Liver (tissue), 3 donors: ENCODE measurements around the gene AMBRA1.

Source experiments
- ATF3 ChIP-seq: IDR thresholded peaks from 2 replicates; pipeline ENCODE4 v1.6.1; 2016; ENCODE audit warnings: antibody characterized with exemption
- CTCF ChIP-seq: fragments of 150-350 bp; IDR thresholded peaks from 2 replicates; pipeline ENCODE4 v1.5.1; 2017; ENCODE audit warnings: improper control_type of control experiment, low read depth, low read length; ENCODE audit not compliant: missing input control
- EGR1 ChIP-seq, 2 donors: IDR thresholded peaks; 2 replicates each; pipeline ENCODE4 v1.6.1; 2016 to 2018; ENCODE audit warnings: antibody characterized with exemption in 2 of 2, low read depth in 2 of 2
- GABPA ChIP-seq, 2 donors: IDR thresholded peaks in 1 of 2; conservative IDR thresholded peaks in 1 of 2; 2 replicates each; pipeline ENCODE4 v1.6.1; 2016; ENCODE audit warnings: antibody characterized with exemption in 2 of 2, mild to moderate bottlenecking in 1 of 2, moderate library complexity in 1 of 2
- HNF4A ChIP-seq, 2 donors: conservative IDR thresholded peaks; 2 replicates each; pipeline ENCODE4 v1.6.1; 2016; ENCODE audit warnings: antibody characterized with exemption in 2 of 2, mild to moderate bottlenecking in 2 of 2
- HNF4G ChIP-seq: IDR thresholded peaks from 2 replicates; pipeline ENCODE4 v1.6.1; 2016; ENCODE audit warnings: antibody characterized with exemption
- RAD21 ChIP-seq, 2 donors: IDR thresholded peaks; 2 replicates each; pipeline ENCODE4 v1.6.1; 2016; ENCODE audit warnings: antibody characterized with exemption in 2 of 2, mild to moderate bottlenecking in 2 of 2
- RXRA ChIP-seq, 2 donors: IDR thresholded peaks; 2 replicates each; pipeline ENCODE4 v1.6.1; 2017 to 2018; ENCODE audit warnings: antibody characterized with exemption in 2 of 2, mild to moderate bottlenecking in 1 of 2
- SP1 ChIP-seq: IDR thresholded peaks from 2 replicates; pipeline ENCODE4 v1.6.1; 2018; ENCODE audit warnings: antibody characterized with exemption, mild to moderate bottlenecking
- TAF1 ChIP-seq: conservative IDR thresholded peaks from 2 replicates; pipeline ENCODE4 v1.6.1; 2016; ENCODE audit warnings: antibody characterized with exemption, mild to moderate bottlenecking
- YY1 ChIP-seq: IDR thresholded peaks from 2 replicates; pipeline ENCODE4 v1.6.1; 2016; ENCODE audit warnings: antibody characterized with exemption, mild to moderate bottlenecking
- TF ChIP-seq, protein P1 (sequence below): IDR thresholded peaks from 2 replicates; pipeline ENCODE4 v1.6.1; 2016; ENCODE audit warnings: antibody characterized with exemption
- TF ChIP-seq, protein P2 (sequence below): IDR thresholded peaks from 2 replicates; pipeline ENCODE4 v1.6.1; 2016; ENCODE audit warnings: antibody characterized with exemption
- donor health status: healthy.
- donor health status: healthy.

DNA sequence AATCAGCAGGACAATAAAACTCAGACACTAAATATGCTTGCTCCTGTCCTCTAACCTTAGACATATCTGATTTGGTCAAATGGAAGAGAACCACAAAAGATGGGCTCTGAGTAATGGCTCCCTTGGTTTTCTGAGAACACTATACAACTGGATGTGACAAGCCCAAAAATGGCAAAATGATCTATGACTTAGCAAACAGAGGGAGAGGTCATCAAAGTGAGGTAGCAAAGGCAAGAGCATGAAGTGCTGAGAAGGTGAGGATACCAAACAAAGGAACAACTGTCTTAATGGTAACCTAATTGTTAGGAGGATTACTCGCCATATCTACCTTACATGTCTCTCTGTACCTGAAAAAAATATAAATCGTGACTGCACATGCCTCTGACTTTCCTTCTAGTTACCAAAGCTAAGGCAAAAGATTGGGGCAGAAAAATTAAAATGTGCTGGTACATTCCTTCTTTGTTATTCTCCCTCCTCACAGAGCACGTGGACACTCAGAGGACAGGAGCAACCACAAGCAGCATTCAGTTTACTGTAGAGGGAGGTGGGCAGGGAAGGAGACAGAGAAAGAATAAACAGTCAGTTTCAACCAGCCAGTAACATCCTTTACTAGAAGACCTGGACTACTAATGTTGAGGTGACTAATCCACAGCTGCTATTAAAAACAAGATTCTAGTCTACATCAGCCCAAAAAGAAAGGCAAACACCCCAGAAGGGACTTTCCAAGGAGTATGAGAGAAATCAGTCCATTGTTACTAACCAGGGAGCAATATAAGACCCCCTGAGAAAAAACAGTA lies 88.8 kb downstream of the AMBRA1 start:
- TF ChIP-seq, protein P1, sequence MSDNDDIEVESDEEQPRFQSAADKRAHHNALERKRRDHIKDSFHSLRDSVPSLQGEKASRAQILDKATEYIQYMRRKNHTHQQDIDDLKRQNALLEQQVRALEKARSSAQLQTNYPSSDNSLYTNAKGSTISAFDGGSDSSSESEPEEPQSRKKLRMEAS = no peak
- no peak for TF ChIP-seq CTCF
- TF ChIP-seq RAD21 (IDR thresholded peaks at IDR 0.05) = no peak
- no peak for TF ChIP-seq TAF1
- TF ChIP-seq GABPA (IDR thresholded peaks at IDR 0.05 in 1 of 2, conservative IDR thresholded peaks at IDR 0.05 in 1 of 2) = no peak
- TF ChIP-seq, protein P2, sequence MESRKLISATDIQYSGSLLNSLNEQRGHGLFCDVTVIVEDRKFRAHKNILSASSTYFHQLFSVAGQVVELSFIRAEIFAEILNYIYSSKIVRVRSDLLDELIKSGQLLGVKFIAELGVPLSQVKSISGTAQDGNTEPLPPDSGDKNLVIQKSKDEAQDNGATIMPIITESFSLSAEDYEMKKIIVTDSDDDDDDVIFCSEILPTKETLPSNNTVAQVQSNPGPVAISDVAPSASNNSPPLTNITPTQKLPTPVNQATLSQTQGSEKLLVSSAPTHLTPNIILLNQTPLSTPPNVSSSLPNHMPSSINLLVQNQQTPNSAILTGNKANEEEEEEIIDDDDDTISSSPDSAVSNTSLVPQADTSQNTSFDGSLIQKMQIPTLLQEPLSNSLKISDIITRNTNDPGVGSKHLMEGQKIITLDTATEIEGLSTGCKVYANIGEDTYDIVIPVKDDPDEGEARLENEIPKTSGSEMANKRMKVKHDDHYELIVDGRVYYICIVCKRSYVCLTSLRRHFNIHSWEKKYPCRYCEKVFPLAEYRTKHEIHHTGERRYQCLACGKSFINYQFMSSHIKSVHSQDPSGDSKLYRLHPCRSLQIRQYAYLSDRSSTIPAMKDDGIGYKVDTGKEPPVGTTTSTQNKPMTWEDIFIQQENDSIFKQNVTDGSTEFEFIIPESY = no peak
- no peak for TF ChIP-seq YY1
- no peak for TF ChIP-seq EGR1 (IDR thresholded peaks at IDR 0.05; ENCODE audit: low read depth in 2 of 2)
- TF ChIP-seq ATF3 = no peak
- no peak for TF ChIP-seq SP1
- TF ChIP-seq HNF4G = no peak
- TF ChIP-seq RXRA (IDR thresholded peaks at IDR 0.05) = no peak
- no peak for TF ChIP-seq HNF4A (conservative IDR thresholded peaks at IDR 0.05)
